Activated T-helper 2 cell treated with anti-CD3 and anti-CD28 coated beads, Interferon-gamma antibody, Interleukin-2, Interleukin-4, amounts not matched to agents 10 μg/mL and 5 μg/mL and 100 μg/mL, durations not matched to agents 14 hours and 24 hours and 36 hours (primary cell): Measurements from ENCODE around the gene UTP11. TPM values are rescaled to one million over a fixed set of nuclear protein-coding genes. Genes with fewer than 3 reads are reported as not detected.

Experiments used
- DNase-seq: peaks from one replicate; pipeline ENCODE4 v3.0.0; 2021; ENCODE audit warnings: low spot score
- H3K27ac Mint-ChIP-seq: one replicate; pipeline ENCODE4 v1.8.0; 2021; ENCODE audit warnings: mixed read lengths
- H3K27me3 Mint-ChIP-seq: one replicate; pipeline ENCODE4 v1.8.0; 2021; ENCODE audit warnings: low read depth, mixed read lengths
- H3K36me3 Mint-ChIP-seq: one replicate; pipeline ENCODE4 v1.8.0; 2021; ENCODE audit warnings: low read depth, mixed read lengths
- H3K4me1 Mint-ChIP-seq: one replicate; pipeline ENCODE4 v1.8.0; 2021; ENCODE audit warnings: low read depth, mixed read lengths
- H3K4me3 Mint-ChIP-seq: one replicate; pipeline ENCODE4 v1.8.0; 2021; ENCODE audit warnings: low read depth, mild to moderate bottlenecking, moderate library complexity, mixed read lengths
- H3K9me3 Mint-ChIP-seq: one replicate; pipeline ENCODE4 v1.8.0; 2021; ENCODE audit warnings: mixed read lengths
- intact Hi-C: fragments of 100-400 bp; cut with micrococcal nuclease; formaldehyde crosslinking; loops from one replicate; pipeline ENCODE4 v1.15.1; 2023
- total RNA-seq: library from RNA; stranded (reverse); gene quantifications from 2 replicates; pipeline ENCODE4 v1.2.3, GENCODE V29; 2022

UTP11 gene
- total RNA-seq, 1 donor from 2014 or later = 78.8 TPM

DNA sequence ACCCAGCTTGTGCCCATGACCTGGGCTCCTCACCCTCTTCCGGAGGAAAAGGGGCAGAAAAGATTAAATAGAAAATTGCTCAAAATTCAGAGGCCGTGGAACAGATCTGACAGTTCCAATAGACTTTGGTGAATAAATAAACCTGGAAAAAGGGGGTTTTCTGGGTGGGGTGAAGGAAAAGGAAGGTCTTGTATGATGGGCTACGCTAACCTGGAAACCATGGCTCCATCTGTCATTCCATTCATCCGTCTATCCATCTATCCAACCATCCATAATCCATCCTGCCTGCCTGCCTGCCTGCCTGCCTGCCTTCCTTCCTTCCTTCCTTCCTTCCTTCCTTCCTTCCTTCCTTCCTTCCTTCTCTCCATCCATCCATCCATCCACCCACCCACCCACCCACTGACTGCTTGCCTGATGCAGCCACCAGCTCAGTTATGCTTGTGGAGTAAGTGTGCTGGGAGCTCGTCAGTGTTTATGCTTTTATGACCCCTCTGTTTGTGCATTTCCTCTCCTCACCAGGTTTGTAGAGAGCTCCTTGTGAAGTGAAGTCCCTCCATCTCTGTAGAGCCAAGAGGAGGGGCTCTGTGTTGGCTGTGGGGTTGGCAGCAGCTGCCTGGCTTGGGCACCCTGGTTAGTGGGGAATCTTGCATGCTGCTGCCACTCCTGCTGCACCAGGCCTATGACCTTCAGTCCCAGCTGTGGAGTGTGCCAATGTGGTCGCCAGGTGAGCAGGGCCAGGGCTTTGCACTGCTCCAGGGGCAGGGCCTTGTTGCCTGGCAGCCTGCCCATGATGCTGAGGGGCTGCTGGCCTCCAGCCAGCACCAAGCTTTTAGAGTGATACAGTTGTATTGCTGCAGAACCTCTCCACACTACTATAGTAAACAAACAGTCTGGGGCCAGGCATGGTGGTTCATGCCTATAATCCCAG is 50.1 kb downstream of the UTP11 start:
- Mint-ChIP-seq H3K9me3 (no peaks in the 10 kb centered on the region), H3K4me1 (peaks cover 12% of the 10 kb centered on the region), H3K36me3 (no peaks in the 10 kb centered on the region), H3K4me3 (no peak overlapping the region), H3K27me3 (peaks cover 6% of the 10 kb centered on the region), H3K27ac (no peak overlapping the region)
- intact Hi-C loops = no loop called here
- DNase-seq = no peak

DNA sequence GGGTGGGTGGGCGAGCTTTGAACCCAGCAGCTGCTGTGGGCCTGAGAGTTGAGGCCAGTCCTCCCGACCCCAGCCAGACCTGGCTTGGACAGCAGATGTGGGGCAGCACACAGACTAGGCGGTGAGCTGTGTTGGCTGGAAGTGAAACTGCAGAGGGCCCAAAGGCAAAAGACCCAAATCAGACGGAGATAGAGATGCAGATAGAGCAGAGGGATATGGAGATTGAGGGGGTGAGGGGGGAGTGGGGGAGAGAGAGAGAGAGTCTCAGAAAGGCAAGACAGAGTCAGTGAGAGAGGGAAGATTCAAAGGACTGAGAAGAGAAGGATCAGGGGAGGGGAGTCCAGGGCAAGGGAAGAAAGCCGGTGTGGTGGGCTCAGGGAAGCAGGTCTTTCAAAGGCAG is 51.1 kb downstream of the UTP11 start:
- Mint-ChIP-seq H3K4me3 (no peak overlapping the region), H3K36me3 (no peaks in the 10 kb centered on the region), H3K27me3 (peaks cover 11% of the 10 kb centered on the region), H3K4me1 (peaks cover 8% of the 10 kb centered on the region), H3K9me3 (no peaks in the 10 kb centered on the region), H3K27ac (no peak overlapping the region)
- no peak for DNase-seq
- intact Hi-C loops = no loop called here

DNA sequence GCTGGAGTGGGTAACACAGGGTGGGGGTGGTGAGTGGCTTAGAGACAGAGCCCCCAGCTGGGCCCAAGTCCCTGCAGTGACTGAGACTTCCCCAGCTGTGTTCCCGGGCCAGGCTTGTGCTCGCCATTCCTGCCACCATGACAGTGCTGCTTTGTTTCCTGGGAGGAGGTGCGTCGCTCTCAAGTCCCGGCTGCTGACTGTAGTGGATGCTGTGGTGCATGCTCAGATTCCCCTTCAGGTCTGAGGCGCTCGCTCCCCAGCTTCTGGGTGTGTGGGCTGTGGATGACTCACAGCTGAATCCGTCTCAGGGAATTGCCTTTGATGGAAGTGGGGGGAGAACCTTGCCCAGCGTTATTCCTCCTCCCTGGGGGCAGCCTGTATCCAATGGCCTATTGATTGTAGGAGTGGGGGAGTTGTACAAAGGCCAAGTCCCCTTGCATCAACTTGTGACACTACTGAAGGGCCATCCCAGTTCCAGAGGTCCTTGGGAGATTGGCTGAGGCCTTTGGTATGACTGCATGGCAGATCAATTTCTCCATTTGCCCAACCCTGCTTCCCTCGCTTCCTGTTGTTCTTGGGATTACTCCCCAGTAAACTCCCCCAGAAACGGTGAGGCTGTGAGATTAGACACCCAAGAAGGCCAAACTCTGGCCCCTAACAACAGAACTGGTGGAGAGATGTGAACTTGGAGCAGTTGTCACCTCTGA is 51.8 kb downstream of the UTP11 start:
- no peak for DNase-seq
- Mint-ChIP-seq H3K27ac (no peak overlapping the region), H3K36me3 (no peaks in the 10 kb centered on the region), H3K4me3 (no peak overlapping the region), H3K9me3 (no peaks in the 10 kb centered on the region), H3K4me1 (peaks cover 3% of the 10 kb centered on the region), H3K27me3 (peaks cover 12% of the 10 kb centered on the region)
- intact Hi-C loops = no loop called here

DNA sequence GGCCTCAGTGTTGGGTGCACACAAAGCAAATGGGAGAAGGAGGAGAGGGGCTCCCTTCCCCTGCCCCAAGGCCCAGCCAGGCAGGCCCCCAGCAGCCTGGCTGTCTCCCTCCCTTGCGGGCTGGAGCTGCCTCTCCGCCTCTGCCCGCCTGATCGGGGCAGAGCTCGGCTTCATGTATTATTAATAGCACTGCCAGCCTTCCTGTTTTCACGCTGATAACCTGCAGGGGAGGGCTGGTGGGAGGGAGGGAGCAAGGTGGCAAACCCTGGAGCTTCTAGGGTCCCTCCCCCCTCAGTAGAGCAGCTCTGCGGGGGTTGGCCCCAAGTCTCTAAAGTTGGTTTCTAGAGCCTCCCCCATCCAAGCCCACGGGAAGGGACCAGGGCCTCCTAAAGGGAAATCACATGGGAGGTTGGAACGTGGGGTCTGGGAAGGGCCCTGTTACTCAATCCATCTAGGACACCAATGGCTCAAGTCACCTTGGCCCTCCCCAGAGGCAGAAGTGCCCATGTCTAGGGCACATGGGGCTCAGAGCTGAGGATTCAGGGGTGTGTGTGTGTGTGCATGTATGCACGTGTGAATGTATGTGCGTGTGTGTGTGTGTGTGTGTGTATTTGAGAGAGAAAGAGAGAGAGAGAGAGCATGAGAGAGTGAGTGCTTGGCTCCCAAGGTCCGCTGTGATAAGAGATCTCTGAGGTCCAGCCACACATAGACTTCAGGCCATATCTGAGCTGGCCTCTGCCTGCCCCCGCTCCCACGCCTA is 55.9 kb downstream of the UTP11 start:
- Mint-ChIP-seq H3K27me3 (peaks cover 21% of the 10 kb centered on the region), H3K9me3 (no peaks in the 10 kb centered on the region), H3K27ac (no peak overlapping the region), H3K4me1 (no peaks in the 10 kb centered on the region), H3K4me3 (no peak overlapping the region), H3K36me3 (no peaks in the 10 kb centered on the region)
- no peak for DNase-seq
- intact Hi-C loops = no loop called here

DNA sequence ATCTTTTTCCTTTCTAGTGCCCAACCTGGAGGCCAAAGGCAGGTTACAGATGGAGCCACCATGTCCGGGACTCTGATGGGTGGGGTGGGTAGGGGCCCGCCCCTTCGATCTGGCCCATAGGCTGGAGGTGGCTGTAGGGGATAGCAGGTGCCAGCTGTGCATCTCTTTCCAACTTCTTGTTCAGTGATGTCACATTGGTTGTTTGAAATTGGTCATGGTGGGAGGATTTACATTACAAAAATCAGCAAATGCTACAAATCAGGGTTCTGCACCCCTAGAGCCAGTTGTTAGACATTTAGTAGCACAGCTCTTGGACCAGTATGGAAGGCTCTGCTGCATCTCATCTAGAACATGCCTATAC is 56.4 kb downstream of the UTP11 start:
- Mint-ChIP-seq H3K4me3 (no peak overlapping the region), H3K9me3 (no peaks in the 10 kb centered on the region), H3K36me3 (no peaks in the 10 kb centered on the region), H3K27me3 (peaks cover 22% of the 10 kb centered on the region), H3K4me1 (no peaks in the 10 kb centered on the region), H3K27ac (no peak overlapping the region)
- DNase-seq = no peak
- intact Hi-C loops = no loop called here

DNA sequence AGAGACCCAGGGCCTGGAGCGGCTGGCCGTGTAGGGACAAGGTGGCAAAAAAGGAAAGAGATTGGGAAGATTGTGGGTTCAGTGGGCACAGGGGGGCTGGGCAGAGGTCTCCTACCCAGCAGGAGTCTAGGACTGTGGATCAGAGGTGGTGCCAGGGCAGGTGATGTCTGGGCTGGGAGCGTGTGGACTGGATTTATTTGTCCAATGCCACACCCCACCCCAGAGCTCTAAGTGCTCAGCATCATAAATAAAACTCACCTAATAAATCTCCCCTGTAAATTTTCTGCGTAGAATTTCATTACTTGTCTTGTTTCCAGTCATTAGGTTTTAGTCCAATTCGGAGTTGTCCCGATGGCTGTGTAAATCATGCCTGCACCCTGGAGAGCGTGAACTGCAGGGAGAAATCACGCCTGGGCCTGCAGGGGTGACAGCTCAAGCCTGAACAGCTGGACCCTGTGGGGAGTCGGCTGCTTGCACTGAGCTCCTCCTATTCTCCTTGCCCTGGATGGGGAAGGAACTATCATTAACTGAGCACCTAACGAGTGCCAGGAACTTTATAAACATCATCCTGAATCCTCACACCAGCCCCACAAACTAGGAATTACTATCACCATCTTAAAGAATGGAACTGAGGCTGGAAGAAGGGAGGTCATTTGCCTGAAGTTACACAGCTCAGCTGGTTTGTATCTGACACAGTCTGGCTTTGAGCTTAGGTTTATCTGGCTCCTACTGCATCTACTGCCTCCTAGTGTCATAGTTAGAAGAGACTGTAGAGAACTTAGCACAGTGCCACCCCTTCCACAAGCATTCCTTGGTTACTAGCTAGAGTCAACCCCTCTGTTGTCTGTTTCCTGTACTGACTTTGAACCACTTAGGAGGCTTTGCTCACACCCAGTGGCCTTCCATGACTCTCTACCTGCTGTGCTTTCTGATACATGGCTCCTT is 59.0 kb downstream of the UTP11 start:
- H3K9me3 Mint-ChIP-seq = no peaks in the 10 kb centered on the region
- H3K27me3 Mint-ChIP-seq = peaks cover 22% of the 10 kb centered on the region
- H3K4me3 Mint-ChIP-seq = no peak overlapping the region
- intact Hi-C loops = loop anchor here (1.0 kb wide), 1 partner anchor 45 kb away; no protein-coding TSS in a partner anchor
- no peaks in the 10 kb centered on the region for H3K4me1 Mint-ChIP-seq
- DNase-seq = no peak
- no peak overlapping the region for H3K27ac Mint-ChIP-seq
- no peaks in the 10 kb centered on the region for H3K36me3 Mint-ChIP-seq

DNA sequence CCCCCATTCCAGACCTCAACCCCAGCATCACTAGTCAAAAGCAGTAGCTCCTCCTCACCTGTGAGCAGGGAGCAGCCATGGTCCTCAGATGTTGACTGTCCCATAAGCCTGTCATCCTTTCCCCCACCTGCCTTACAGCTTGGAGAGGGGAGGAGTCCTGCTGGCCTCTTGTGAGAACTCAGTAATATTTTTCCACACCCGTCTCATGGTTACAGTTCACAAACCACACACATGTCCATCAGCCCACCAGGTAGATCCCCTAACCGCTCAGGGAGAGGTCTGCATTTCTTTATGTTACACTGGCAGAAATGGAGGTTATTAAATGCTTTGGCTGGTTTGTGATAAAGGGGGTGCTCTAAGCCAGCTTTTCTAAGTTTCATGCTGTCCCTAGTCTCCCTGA is 60.3 kb downstream of the UTP11 start:
- no peak overlapping the region for H3K4me3 Mint-ChIP-seq
- no peaks in the 10 kb centered on the region for H3K36me3 Mint-ChIP-seq
- H3K9me3 Mint-ChIP-seq = no peaks in the 10 kb centered on the region
- no peak for DNase-seq
- no peak overlapping the region for H3K27ac Mint-ChIP-seq
- intact Hi-C loops = loop anchor here (1.0 kb wide), 1 partner anchor 47 kb away; no protein-coding TSS in a partner anchor
- peaks cover 14% of the 10 kb centered on the region for H3K27me3 Mint-ChIP-seq
- H3K4me1 Mint-ChIP-seq = no peaks in the 10 kb centered on the region

DNA sequence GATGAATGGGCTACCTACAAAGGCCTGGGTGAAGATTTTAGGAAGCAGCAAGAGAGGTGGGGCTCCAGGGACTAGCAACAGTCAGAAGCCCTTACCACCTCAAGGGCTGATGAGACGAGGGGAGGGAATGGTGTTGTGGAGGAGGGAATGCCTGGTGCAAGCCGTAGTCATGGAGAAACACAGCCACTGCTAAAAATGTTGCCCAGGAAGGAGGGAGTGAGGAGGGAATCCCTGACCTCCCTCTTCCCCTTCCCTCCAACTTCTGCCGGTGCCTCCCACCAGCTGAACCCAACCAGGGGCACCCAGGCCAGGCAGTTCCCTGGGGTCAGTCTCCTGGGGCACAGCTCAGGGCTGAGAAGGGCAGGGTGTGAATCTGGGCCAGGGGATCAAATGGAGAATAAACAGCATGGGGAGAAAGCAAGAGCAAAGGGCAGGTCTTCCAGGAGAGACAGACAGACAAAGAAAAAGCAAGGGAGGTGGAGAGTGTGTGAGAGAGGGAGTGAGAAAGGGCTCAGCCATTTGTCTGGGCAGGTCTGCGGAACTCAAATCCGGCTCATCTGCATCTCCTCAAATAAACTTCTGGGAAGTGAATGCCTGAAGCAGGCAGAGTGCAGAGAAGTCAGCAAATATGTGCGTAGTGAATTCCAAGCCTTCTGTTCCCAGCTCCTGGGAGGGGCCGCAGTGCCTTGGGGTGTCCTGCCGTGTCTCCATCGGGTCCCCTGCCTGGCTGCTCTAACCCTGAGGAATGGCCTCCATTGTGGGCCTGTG is 61.2 kb downstream of the UTP11 start:
- Mint-ChIP-seq H3K36me3 (no peaks in the 10 kb centered on the region), H3K4me3 (no peak overlapping the region), H3K27me3 (peaks cover 10% of the 10 kb centered on the region), H3K27ac (no peak overlapping the region), H3K9me3 (no peaks in the 10 kb centered on the region), H3K4me1 (no peaks in the 10 kb centered on the region)
- intact Hi-C loops = no loop called here
- DNase-seq = no peak

DNA sequence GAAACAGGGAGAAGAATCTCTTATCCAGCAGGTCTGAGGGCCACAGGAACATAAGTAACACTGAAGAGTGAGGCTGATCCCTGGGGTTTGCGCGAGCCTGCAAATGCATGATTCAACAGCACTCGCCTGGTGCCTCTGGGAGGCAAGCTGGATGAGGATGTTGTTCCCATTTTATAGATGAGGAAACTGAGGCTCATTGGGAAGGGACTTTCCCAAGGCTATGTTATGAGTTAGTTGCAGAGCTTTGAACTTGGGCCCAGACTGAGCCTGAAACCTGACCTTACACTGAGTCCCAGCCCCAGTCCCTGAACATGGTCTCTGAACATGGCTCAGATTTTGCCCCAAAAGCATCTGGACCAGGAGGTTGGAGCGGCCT is 61.8 kb downstream of the UTP11 start:
- Mint-ChIP-seq H3K27me3 (peaks cover 10% of the 10 kb centered on the region), H3K27ac (no peak overlapping the region), H3K4me1 (no peaks in the 10 kb centered on the region), H3K4me3 (no peak overlapping the region), H3K9me3 (no peaks in the 10 kb centered on the region), H3K36me3 (no peaks in the 10 kb centered on the region)
- intact Hi-C loops = no loop called here
- DNase-seq = no peak
